Tibial artery (tissue), 4 donors: ENCODE data around the gene DVL2.

Experiments
- DNase-seq, 2 donors: peaks; one replicate each; pipeline ENCODE4 v3.0.0-alpha.2; 2019
- H3K27ac ChIP-seq, 2 donors: fragments of 200-600 bp; sonication (generic) in 1 of 2; 1 replicate in 1 of 2; 2 replicates in 1 of 2; pipeline ENCODE4 v1.5.1; 2018 to 2019; ENCODE audit warnings: mild to moderate bottlenecking in 1 of 2
- H3K27me3 ChIP-seq, 2 donors: fragments of 200-600 bp; sonication (generic) in 1 of 2; one replicate each; pipeline versions ENCODE4 v1.5.1 to v1.6.0; 2016 to 2019
- H3K36me3 ChIP-seq, 3 donors: fragments of 200-600 bp; sonication (generic) in 2 of 3; one replicate each; pipeline ENCODE4 v1.5.1; 2016 to 2019; ENCODE audit warnings: mild to moderate bottlenecking in 2 of 3
- H3K4me1 ChIP-seq, 4 donors: fragments of 200-600 bp; sonication (generic) in 2 of 4; 1 replicate in 3 of 4; 2 replicates in 1 of 4; pipeline ENCODE4 v1.5.1; 2016 to 2019
- H3K4me3 ChIP-seq, 2 donors: fragments of 200-600 bp; sonication (generic) in 1 of 2; 1 replicate in 1 of 2; 2 replicates in 1 of 2; pipeline ENCODE4 v1.5.1; 2018 to 2019; ENCODE audit warnings: mild to moderate bottlenecking in 2 of 2
- H3K9me3 ChIP-seq, 3 donors: fragments of 200-600 bp; sonication (generic) in 1 of 3; one replicate each; pipeline ENCODE4 v1.5.1; 2016 to 2019
- intact Hi-C: fragments of 100-400 bp; cut with DNase I; formaldehyde crosslinking; loops from one replicate; pipeline ENCODE4 v1.15.0; 2023; ENCODE audit warnings: low total_unique reads
- TF ChIP-seq, protein P1 (sequence below), 2 experiments: fragments of 200-600 bp in 1 of 2; fragments of 450-650 bp in 1 of 2; IDR thresholded peaks; one replicate each; pipeline ENCODE4 v1.5.1; 2017 to 2019; ENCODE audit warnings: antibody characterized with exemption in 2 of 2, mild to moderate bottlenecking in 1 of 2, moderate library complexity in 1 of 2

Gene DVL2

DNA sequence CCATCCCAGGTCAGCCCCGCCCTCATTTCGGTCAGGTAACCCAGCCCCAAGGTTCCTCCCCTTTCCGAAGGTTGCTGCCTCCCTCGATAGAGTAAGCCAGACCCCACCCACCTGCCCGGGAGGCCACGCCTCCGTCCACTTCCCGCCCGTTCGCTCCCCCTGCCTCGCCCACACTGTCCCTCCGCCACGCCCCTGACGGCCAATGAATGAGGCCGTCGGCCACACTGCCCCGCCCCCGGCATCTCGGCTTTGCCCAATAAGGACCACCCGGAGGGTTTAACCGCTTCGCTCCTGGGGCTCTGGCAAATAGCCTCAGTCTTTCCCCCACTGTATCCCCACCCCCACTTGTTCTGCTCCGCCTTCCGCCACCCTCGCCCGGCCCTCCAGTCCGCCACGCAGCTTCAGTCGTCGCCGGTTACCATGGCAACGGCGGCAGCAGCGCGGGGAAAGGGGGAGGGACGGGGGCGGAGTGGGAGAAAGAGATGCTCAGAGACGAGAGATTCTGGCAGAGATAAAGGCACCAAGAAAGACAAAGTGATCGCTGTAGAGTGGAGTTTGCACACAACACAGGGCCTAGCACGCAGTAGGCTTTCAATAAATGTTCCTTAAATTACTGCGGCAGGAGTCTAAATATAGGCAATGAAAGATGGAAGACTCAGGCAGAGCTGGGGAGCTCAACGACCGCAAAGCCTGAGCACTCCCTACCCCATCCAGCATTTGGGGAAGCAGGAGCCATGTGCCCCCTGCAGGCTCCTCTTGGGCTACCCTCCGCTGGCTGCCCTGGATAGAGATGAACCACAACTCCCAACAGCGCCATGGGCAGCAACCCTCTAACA, 19.8 kb downstream of the DVL2 start:
- TF ChIP-seq, protein P1, sequence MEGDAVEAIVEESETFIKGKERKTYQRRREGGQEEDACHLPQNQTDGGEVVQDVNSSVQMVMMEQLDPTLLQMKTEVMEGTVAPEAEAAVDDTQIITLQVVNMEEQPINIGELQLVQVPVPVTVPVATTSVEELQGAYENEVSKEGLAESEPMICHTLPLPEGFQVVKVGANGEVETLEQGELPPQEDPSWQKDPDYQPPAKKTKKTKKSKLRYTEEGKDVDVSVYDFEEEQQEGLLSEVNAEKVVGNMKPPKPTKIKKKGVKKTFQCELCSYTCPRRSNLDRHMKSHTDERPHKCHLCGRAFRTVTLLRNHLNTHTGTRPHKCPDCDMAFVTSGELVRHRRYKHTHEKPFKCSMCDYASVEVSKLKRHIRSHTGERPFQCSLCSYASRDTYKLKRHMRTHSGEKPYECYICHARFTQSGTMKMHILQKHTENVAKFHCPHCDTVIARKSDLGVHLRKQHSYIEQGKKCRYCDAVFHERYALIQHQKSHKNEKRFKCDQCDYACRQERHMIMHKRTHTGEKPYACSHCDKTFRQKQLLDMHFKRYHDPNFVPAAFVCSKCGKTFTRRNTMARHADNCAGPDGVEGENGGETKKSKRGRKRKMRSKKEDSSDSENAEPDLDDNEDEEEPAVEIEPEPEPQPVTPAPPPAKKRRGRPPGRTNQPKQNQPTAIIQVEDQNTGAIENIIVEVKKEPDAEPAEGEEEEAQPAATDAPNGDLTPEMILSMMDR (IDR thresholded peaks at IDR 0.05), result peak; percentile 32 to 49
- H3K27me3 ChIP-seq, result peaks cover 0 to 34% of the 10 kb centered on the region in 2 donors
- no peaks in the 10 kb centered on the region for H3K9me3 ChIP-seq
- DNase-seq, result peak; percentile 98
- H3K36me3 ChIP-seq, result no peaks in the 10 kb centered on the region
- peak overlapping the region; percentile 59 to 64 for H3K27ac ChIP-seq
- intact Hi-C loops, result no loop called here
- peaks cover 0 to 56% (median 36%) of the 10 kb centered on the region in 4 donors for H3K4me1 ChIP-seq
- peak overlapping the region; percentile 49 to 53 for H3K4me3 ChIP-seq

DNA sequence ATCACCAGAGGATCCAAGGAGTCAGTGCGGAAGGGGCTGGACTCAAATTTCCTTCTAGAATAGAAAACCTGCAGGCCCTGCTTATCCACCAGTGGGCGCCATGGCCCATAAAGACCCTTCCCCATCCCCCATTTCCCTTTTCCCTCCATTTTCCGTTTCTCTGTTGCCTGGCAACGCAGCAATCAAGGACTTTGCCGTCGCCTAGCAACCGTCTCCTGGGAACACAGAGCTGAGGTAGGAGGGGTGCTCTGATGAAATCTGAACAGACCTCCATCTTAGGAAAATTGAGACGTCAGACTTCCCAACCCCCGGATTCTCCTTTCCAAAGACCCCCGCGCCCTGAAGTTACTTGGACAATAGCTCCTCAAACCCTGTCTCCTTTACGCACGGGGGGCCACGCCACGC, 20.4 kb downstream of the DVL2 start:
- peak overlapping the region; percentile 49 to 53 for H3K4me3 ChIP-seq
- no peaks in the 10 kb centered on the region for H3K36me3 ChIP-seq
- peak overlapping the region; percentile 59 to 64 for H3K27ac ChIP-seq
- intact Hi-C loops, result no loop called here
- TF ChIP-seq, protein P1 (IDR thresholded peaks at IDR 0.05), result peak in 1 of 2 experiments; percentile 27
- peaks cover 0 to 49% (median 31%) of the 10 kb centered on the region in 4 donors for H3K4me1 ChIP-seq
- no peaks in the 10 kb centered on the region for H3K9me3 ChIP-seq
- DNase-seq, result peak in 1 of 2 donors; percentile 71
- H3K27me3 ChIP-seq, result peaks cover 0 to 37% of the 10 kb centered on the region in 2 donors

DNA sequence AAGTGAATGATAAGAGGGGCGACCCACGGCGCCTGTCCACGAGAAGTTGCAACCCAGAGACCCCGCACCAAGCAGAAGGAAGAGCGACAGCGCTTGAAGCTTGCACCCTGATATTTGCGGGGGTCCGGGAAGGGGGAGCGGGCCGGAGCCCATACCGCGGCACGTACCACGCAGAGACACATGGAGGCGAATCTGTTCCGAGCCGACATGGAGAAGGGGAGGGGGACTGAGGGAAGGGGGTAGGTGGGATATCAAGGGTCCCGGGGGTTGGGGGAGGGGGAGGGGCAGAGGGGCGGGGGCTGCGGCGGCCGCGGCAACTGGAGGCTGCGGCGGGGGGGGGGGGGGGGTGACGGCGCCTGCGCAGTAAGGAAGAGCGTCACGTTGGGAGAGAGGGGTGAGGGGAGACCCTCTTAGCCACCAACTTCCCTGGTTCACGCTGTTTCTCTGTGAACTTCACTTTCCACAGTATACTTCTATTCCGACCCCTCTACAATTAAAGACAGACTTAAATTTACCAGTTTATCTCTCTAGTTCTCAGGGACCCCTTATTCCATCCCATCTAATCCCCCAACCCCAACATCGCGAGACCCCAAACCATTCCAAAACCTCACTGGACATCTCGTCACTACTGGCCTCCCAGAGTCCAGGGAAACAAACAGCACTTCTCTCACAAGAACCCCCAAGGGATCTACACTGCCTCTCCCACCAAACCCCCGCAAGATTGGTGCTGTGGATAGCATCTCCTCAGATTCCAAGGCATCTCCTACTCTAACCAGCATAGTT, 22.6 kb downstream of the DVL2 start:
- Histone ChIP-seq H3K4me1 (peaks cover 0 to 33% (median 27%) of the 10 kb centered on the region in 4 donors), H3K4me3 (no peak overlapping the region), H3K9me3 (no peaks in the 10 kb centered on the region), H3K27me3 (peaks cover 0 to 49% of the 10 kb centered on the region in 2 donors), H3K27ac (no peak overlapping the region), H3K36me3 (no peaks in the 10 kb centered on the region)
- TF ChIP-seq, protein P1 (IDR thresholded peaks at IDR 0.05), result no peak
- intact Hi-C loops, result no loop called here
- DNase-seq, result no peak

DNA sequence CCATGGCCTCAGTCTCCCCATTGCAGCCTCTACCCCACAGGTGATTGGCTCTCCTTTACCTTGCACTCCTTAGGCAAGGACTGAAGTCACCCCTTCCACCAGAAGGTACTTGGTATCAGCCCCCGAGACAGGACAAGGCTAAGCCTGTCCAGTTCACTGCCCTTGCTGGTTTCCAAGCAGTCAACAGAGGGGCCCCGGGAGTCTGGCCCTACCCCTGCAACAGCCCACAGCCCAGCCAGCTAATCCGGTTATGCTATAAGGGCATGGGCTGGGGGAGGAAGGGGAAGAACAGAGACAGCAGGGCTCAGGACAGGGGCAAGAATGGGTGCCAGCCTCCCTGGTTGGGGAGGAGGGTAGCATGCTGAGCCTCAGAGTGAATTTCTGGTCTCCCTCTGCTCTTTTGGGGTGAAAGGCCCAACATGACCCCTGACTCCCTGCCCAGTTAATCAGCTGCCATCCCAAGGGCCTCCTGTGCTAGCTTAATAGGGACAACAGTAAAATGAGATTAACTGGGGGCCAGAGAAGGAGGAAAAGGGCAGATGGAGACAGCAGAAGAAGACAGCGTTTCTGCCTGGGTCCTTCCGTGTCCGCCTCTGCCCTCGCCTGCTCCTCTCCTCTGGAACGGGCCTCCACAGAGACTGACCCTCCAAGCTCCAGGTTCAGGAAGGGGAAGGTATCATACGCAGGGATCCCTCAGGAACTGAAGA, 25.4 kb downstream of the DVL2 start:
- H3K27ac ChIP-seq, result no peak overlapping the region
- DNase-seq, result no peak
- peaks cover 0 to 43% of the 10 kb centered on the region in 2 donors for H3K27me3 ChIP-seq
- no peak overlapping the region for H3K4me3 ChIP-seq
- H3K9me3 ChIP-seq, result no peaks in the 10 kb centered on the region
- H3K4me1 ChIP-seq, result peaks cover 0 to 22% (median 11%) of the 10 kb centered on the region in 4 donors
- TF ChIP-seq, protein P1 (IDR thresholded peaks at IDR 0.05), result no peak
- no peaks in the 10 kb centered on the region for H3K36me3 ChIP-seq
- intact Hi-C loops, result no loop called here

DNA sequence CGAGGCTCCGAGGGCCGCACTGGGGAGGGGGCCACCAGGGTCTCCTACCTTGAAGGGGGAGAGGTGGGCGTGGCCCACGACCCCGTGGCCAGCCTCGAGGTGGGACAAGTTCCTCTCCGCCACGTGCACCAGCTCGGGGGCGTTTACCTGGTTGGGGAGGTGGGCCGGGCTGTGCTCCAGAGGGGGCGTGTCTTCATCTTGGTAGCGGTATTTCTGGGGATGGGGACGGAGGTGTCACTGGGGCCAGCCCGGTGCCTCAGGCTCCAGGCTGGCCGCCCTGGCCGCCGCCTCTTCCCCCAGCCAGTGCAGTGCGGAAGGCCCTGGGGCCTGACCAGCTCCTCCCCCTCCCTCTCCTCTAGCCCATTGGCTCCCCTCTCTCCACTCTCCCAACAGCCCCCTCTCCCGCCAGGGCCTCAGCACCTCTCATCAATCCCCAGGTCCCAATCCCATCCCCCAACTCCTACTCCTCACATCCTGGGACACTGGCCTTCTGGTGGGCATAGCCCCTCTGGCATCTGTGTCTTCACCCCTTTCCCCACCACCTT, 26.2 kb downstream of the DVL2 start:
- Histone ChIP-seq H3K9me3 (no peaks in the 10 kb centered on the region), H3K4me1 (peaks cover 0 to 18% (median 8%) of the 10 kb centered on the region in 4 donors), H3K27ac (no peak overlapping the region), H3K4me3 (no peak overlapping the region), H3K36me3 (peaks cover 0 to 7% (median 7%) of the 10 kb centered on the region in 3 donors), H3K27me3 (peaks cover 0 to 43% of the 10 kb centered on the region in 2 donors)
- intact Hi-C loops, result no loop called here
- TF ChIP-seq, protein P1 (IDR thresholded peaks at IDR 0.05), result no peak
- no peak for DNase-seq
